Right lung (tissue), 5 donors: Measurements from ENCODE around the gene KCNJ15. TPM values are rescaled to one million over a fixed set of nuclear protein-coding genes. Genes with fewer than 3 reads are reported as not detected.

Experiments used
- DNase-seq, 2 donors: peaks; one replicate each; pipeline ENCODE4 v3.0.0-alpha.2; 2013
- polyA plus RNA-seq, 5 donors: library from polyadenylated mRNA; unstranded; fragments of 120-200 nt; gene quantifications; one replicate each; pipeline versions ENCODE4 v1.2.1 to v1.2.3, GENCODE V29; 2013; ENCODE audit warnings: inconsistent platforms in 1 of 5, low replicate concordance in 1 of 5; ENCODE audit not compliant: insufficient read length in 5 of 5, insufficient read depth in 1 of 5

KCNJ15 gene
- polyA plus RNA-seq, 5 donors = 48.6 to 90.3 (median 73.6) TPM

GRCh38 chr21:38323721-38324531 is 67.1 kb downstream of the KCNJ15 start:
- no peak for DNase-seq

GRCh38 chr21:38325216-38325615 is 68.4 kb downstream of the KCNJ15 start:
- no peak for DNase-seq

GRCh38 chr21:38325731-38326420 is 69.1 kb downstream of the KCNJ15 start:
- DNase-seq = no peak

DNA sequence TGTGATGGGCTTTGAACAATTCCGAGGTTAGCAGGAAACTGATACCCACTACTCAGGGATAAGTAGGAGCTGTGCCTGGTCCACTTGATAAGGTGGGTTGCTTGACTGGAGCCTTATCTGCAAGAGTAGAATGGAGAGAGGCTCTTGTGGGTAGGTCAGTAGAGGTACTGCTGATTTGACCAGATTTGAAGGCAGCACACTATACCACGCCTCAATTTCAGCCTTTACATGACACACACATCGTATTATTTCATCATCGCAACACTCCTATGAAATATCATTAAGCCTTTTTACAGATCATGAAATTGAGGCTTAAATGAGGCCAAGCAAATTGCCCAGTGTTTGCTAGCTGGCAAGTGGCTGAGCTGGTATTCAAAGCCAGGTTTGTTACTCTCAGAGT is 69.6 kb downstream of the KCNJ15 start:
- no peak for DNase-seq

GRCh38 chr21:38326899-38327298 is 70.1 kb downstream of the KCNJ15 start:
- no peak for DNase-seq

DNA sequence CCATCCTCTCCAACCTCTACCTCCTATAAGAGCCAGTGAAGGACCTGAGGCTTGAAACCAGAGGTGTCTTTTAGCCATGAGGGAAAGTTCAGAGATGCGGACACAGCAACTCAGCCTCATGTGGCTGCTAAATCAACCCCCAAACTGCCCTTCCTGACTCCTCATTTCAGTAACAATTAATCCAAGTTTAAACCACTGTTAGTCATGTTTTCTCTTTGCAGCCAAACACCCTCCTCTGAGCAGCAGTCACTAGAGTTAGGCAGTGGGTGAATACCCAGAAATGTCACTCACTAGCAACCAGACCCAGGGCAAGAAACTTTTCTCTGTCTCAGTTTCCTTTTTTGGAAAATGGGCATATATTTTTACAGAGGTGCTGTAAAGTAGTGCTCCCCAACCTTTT is 71.2 kb downstream of the KCNJ15 start:
- no peak for DNase-seq

GRCh38 chr21:38329162-38329561 is 72.4 kb downstream of the KCNJ15 start:
- no peak for DNase-seq

DNA sequence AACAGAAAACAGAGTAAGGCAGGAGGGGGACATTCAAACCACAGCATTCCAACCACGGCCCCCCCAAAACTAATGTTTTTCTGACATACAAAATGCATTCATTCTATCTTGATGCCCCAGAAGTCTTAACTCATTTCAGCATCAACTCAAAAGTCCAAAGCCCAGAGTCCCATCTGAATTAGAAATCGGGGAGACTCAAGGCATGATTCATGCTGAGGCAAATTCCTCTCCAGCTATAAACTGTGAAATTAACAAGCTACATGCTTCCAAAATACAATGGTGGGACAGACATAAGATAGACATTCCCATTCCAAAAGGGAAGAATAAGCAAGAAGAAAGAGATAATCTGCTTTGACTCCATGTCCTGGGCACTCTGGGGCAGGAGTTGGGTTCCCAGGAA is 73.9 kb downstream of the KCNJ15 start:
- no peak for DNase-seq

GRCh38 chr21:38333301-38334272 is 76.8 kb downstream of the KCNJ15 start:
- DNase-seq = no peak

DNA sequence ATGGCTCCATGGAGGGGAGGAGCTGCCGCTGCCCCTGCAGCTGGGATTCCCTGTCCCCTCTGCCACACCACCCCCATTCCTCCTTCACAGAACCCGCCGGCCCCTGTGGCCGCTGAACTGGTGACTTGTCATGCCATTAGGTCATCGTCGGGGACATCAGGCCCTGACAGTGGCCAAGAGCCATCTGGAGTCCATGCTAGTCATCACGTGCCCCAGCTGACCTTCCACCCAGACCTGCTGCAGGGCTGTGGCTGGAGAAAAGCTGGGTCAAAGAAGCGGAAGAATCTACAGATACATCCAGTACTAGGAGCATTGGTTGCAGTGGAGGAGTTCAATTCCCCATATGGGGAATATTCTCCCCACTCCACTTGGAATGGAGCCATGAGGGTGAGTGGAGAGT is 78.1 kb downstream of the KCNJ15 start:
- DNase-seq = no peak

- no peak for DNase-seq
Observed at GRCh38 chr21:38337793-38338192, 81.0 kb downstream of the KCNJ15 start.

- DNase-seq = no peak
Observed at GRCh38 chr21:38340131-38340530, 83.3 kb downstream of the KCNJ15 start.

- no peak for DNase-seq
Observed at GRCh38 chr21:38341546-38342012, 84.8 kb downstream of the KCNJ15 start.

DNA sequence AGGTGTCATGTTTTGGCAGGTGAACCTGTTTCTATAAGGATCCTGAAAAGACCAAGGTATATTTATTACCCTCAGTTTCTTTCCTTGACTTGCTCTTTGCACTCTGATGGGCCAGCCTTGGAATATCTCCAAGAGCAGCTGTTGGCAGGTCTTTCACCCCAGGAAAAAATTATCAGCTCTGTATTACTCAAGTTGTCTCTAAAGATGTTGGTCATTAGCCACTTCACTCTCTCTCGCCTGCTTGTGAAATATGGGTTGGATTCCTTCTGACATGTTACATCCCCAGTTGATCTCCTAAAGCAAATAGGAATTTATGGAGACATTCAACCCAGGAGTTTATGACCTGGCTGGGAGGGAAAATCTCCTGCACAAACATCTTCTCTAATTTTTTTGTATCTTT is 85.9 kb downstream of the KCNJ15 start:
- DNase-seq = no peak

DNA sequence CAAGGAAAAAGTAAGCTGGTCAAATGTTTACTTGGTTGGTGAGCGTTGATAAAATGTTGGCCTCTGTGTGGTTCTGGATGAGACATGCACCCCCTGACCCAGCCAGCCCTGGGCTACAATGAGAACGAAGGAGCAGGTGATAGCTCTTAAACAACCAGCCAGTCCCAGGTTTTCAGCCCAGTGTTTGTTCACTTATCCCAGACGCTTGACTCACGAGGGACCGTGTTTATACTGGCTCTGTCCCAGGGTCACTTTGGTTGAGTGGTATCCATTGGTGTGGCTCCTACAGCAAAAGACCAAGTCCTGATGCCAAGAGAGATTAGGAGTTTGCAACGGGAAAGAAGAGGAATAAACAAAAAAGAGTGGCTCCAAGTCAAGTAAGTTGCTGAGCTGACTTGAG is 86.9 kb downstream of the KCNJ15 start:
- peak; percentile 43 to 48 for DNase-seq

DNA sequence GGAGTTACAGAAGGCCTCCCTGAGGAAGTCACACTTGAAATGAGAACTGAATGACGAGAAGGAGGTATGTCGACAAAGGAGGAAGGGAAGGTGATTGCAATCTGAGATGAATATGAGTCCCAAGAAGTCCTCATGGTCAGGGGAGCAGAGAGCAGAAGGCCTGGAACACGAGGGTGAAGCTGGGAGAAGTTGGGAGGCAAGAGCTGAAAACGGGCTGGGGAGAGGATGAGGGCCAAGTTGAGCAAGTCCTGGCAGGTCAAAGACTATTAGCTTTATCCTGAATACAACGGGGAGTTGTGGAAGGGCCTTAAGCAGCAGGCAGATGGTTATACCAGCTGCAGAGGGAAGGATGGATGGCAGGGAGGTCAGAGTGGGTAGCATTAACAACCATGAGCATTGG is 89.5 kb downstream of the KCNJ15 start:
- no peak for DNase-seq

- no peak for DNase-seq
Observed at GRCh38 chr21:38349111-38349746, 92.4 kb downstream of the KCNJ15 start.

DNA sequence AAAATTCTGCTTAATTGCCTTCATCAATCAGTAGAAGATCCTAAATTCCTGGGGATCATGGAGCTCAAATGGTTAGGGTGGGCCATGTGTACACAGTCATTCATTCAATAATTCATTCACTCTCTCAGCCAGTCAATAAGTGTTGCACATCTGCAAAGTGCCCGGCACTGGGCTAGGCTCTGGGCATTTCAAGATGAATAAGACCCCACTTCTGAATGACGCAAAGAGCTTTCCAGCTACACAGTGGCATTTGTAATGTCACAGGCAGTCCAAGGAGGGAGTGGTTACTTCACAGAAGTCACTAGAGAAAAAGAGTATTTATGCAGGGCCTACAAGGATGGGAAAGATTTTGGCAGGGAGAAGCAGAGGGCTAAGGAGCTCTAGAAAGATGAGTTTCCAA is 93.2 kb downstream of the KCNJ15 start:
- DNase-seq = no peak

GRCh38 chr21:38350684-38351083 is 93.9 kb downstream of the KCNJ15 start:
- DNase-seq = no peak

- DNase-seq = no peak
Observed at GRCh38 chr21:38351176-38351959, 94.6 kb downstream of the KCNJ15 start.
